Mesothelial cell of epicardium (in vitro differentiated cells): ENCODE data around the gene ISM2. TPM values are rescaled to one million over a fixed set of nuclear protein-coding genes. Genes with fewer than 3 reads are reported as not detected.

ENCODE experiments used
- DNase-seq, 2 experiments: peaks; one replicate each; pipeline ENCODE4 v3.0.0; 2021; ENCODE audit warnings: low spot score in 2 of 2; ENCODE audit not compliant: unreplicated experiment in 2 of 2
- H3K27ac Mint-ChIP-seq: 2 replicates; pipeline ENCODE4 v1.8.0; 2021; ENCODE audit warnings: mixed read lengths
- H3K27me3 Mint-ChIP-seq: 2 replicates; pipeline ENCODE4 v1.8.0; 2021; ENCODE audit warnings: low read depth, mixed read lengths
- H3K36me3 Mint-ChIP-seq: 2 replicates; pipeline ENCODE4 v1.8.0; 2021; ENCODE audit warnings: mixed read lengths
- H3K4me1 Mint-ChIP-seq: 2 replicates; pipeline ENCODE4 v1.8.0; 2021; ENCODE audit warnings: mixed read lengths
- H3K4me3 Mint-ChIP-seq: 2 replicates; pipeline ENCODE4 v1.8.0; 2021; ENCODE audit warnings: mild to moderate bottlenecking, moderate library complexity, mixed read lengths
- H3K9me3 Mint-ChIP-seq: 2 replicates; pipeline ENCODE4 v1.8.0; 2021; ENCODE audit warnings: mixed read lengths
- CTCF ChIP-seq: fragments of 200-600 bp; sonication (generic); IDR thresholded peaks from one replicate; pipeline ENCODE4 v1.5.0; 2021; ENCODE audit warnings: antibody characterized with exemption; ENCODE audit not compliant: unreplicated experiment
- total RNA-seq: library from RNA; stranded (reverse); gene quantifications from 3 replicates; pipeline ENCODE4 v1.2.1, GENCODE V29; 2021

The ISM2 gene
- total RNA-seq, 1 donor from 2014 or later, result 0.18 TPM

- no peaks in the 10 kb centered on the region for H3K9me3 Mint-ChIP-seq
- no peaks in the 10 kb centered on the region for H3K27me3 Mint-ChIP-seq
- peaks cover 26% of the 10 kb centered on the region for H3K36me3 Mint-ChIP-seq
- H3K27ac Mint-ChIP-seq, result peak overlapping the region; percentile 100
- DNase-seq, result peak in 1 of 2 experiments; percentile 67
- peak; percentile 64 for TF ChIP-seq CTCF
- peak overlapping the region; percentile 100 for H3K4me3 Mint-ChIP-seq
- H3K4me1 Mint-ChIP-seq, result peaks cover 24% of the 10 kb centered on the region
Measured at GRCh38 chr14:77459072-77459723, 39.4 kb downstream of the ISM2 start.

GRCh38 chr14:77458249-77458950, 40.2 kb downstream of the ISM2 start:
- H3K27me3 Mint-ChIP-seq, result no peaks in the 10 kb centered on the region
- TF ChIP-seq CTCF, result no peak
- H3K4me3 Mint-ChIP-seq, result peak overlapping the region; percentile 100
- H3K27ac Mint-ChIP-seq, result peak overlapping the region; percentile 100
- peaks cover 23% of the 10 kb centered on the region for H3K36me3 Mint-ChIP-seq
- no peaks in the 10 kb centered on the region for H3K9me3 Mint-ChIP-seq
- DNase-seq, result peak in 1 of 2 experiments; percentile 56
- H3K4me1 Mint-ChIP-seq, result peaks cover 24% of the 10 kb centered on the region

GRCh38 chr14:77457522-77458248, 40.9 kb downstream of the ISM2 start, which contains the start of the genes AHSA1 and VIPAS39:
AHSA1 (plus strand) TSS chr14:77458093; CDS start chr14:77458190, 97 bp downstream.
VIPAS39 (minus strand) TSS chr14:77457601; CDS start chr14:77454102, 3,499 bp downstream.
- H3K4me1 Mint-ChIP-seq, result peaks cover 24% of the 10 kb centered on the region
- H3K27me3 Mint-ChIP-seq, result no peaks in the 10 kb centered on the region
- peak; percentile 87 for DNase-seq
- peak; percentile 9 for TF ChIP-seq CTCF
- H3K4me3 Mint-ChIP-seq, result peak within 1 kb of the TSS; percentile 100
- peak within 1 kb of the TSS; percentile 100 for H3K27ac Mint-ChIP-seq
- H3K9me3 Mint-ChIP-seq, result no peaks in the 10 kb centered on the region
- H3K36me3 Mint-ChIP-seq, result peaks cover 24% of the 10 kb centered on the region

- Mint-ChIP-seq H3K27ac (peak overlapping the region; percentile 100), H3K27me3 (no peaks in the 10 kb centered on the region), H3K36me3 (peaks cover 23% of the 10 kb centered on the region), H3K4me3 (peak overlapping the region; percentile 100), H3K9me3 (no peaks in the 10 kb centered on the region), H3K4me1 (peaks cover 24% of the 10 kb centered on the region)
- TF ChIP-seq CTCF, result no peak
- no peak for DNase-seq
Measured at GRCh38 chr14:77457115-77457521, 41.5 kb downstream of the ISM2 start.

GRCh38 chr14:77455966-77456640, 42.5 kb downstream of the ISM2 start:
- H3K27me3 Mint-ChIP-seq, result no peaks in the 10 kb centered on the region
- no peaks in the 10 kb centered on the region for H3K9me3 Mint-ChIP-seq
- DNase-seq, result no peak
- peaks cover 24% of the 10 kb centered on the region for H3K4me1 Mint-ChIP-seq
- H3K27ac Mint-ChIP-seq, result no peak overlapping the region
- peak overlapping the region; percentile 100 for H3K4me3 Mint-ChIP-seq
- H3K36me3 Mint-ChIP-seq, result peaks cover 21% of the 10 kb centered on the region
- TF ChIP-seq CTCF, result no peak
